ENCODE data around the gene FBXO44.

Gene FBXO44

DNA sequence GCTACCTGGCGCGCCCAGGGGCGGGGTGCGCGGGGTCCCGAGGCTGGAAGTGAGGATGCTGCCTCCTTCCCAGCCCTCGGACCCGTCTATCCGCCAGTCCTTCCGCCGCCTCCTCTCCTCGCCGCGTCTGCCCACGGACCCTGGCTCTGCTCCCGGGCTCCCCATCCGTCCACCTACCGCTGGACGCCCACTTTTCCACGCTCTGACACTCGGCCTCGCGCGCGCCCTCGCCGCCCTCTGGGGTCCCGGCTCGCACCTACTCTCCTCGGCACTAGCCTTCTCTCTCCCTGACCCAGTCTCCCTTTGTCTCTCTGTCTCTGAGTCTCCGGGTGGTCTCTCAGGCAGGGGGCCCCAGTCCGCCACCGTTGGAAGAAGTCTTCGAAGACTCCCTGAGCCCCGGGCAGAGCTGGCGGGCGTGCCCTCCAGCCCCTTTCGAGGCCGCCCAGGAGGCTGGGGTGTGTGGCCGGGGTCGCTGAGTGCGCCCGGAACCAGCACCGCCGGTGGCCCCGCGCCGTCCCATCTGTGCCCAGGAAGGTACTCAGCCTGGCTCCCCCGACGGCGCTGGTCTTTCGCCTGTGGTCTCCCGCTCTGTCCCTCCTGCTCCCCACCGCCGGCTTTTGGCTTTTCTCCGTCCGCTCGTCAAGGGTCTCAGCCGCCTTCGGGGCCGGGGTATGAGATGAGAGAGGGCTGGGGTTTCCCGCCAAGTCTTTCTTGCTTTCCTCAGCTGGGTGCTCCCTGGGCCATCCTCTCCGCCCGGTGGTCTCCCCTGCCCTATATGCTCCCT is 37.4 kb downstream of the FBXO44 start:
- no peak for FAIRE-seq

DNA sequence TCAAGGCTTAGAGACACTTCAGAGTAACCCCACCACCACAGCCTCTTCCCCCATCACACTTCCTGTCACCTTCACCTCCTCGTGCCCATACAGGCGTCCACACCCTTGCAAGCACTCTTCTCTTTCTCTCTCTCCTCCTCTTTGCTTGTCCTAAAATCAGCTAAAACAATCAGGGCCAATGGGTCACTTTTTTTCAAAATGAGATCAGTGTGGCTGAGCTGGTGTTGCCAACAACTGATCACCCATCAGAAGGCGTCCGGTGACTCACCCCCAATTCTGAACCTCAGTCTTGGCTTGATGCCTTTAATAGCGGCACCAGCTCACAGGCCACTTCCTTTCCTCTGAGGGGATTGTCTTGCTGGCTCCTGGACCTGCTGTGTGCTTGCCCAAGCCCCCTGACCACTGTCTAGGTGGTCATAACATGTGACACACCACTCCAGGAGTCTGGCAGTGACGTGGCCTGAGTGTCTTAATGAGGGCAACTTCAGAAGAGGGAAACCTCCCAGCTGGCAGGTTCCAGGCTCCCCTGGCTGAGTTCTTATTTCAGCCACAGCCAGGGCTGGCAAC is 38.4 kb downstream of the FBXO44 start:
- no peak for FAIRE-seq

DNA sequence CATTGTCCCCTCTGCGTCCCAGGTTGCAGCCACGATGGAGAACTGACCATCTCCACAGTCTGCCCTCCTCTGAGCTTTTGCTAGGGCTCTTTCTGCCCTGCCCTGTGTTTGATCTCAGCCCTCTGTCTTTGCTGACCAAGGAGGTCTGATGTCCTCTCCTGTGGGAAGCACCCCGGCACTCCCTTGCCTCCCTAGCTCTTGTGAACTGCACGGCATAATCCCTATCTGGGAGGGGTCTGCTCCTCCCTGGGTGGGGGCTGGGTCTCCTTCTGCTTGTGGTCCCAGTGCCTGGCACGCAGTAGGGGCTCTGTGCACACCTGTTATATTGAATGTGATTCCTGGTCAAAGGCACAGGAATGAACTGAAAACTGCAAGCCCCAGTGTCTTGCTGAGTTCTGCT is 39.2 kb downstream of the FBXO44 start:
- no peak for FAIRE-seq

DNA sequence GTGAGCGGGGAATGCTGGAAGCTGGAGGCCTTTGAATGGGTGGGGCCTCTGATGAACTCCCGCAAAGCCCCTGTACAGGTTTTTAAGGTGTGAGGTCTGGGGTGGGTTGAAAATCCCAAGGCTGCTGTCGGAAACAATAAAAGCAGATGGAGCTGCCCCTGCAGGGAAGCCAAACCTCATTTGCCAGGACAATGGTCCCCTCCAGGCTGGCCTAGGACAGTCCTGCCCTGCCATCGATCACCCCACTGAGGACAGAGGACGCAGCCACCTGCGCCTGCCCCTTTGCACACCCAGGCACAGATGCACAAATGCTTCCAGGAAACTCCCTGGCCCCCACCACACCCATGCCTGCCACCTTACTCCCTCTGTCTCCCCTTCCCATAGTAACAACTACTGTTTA is 41.2 kb downstream of the FBXO44 start:
- no peak for FAIRE-seq

DNA sequence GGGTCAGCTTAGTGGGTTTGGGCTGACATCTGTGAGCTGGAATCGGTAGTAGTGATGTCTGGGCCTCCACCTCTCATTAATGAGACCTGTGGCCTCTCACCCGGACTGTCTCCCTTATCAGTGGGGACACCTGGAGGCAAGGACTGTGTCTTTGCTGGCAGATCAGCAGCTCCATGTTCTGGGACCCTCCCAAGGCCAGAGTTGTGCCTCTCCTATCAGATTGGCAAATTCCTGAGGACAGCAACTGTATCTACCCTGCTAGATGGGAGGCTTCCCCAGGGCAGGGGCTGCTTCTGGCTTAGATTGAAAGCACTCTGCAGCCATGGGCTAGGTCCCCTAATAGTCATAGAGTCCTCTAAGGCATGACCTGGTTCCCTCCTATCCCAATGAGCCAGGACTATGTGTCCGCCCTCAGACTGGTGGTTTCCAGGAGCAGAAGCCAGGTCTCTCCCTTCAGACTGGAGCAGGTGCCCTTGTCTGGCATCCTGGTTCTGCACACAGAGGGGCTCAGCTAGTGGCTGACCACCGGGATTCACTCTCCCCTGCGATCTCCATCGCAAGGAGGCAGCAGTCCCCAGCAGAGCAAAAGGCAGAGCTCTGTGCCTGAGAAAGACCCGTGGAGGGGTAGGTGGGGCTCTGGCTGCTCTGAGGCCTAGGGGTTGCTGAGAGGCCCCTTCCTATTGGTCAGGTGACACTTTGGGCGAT is 42.7 kb downstream of the FBXO44 start:
- no peak for FAIRE-seq

DNA sequence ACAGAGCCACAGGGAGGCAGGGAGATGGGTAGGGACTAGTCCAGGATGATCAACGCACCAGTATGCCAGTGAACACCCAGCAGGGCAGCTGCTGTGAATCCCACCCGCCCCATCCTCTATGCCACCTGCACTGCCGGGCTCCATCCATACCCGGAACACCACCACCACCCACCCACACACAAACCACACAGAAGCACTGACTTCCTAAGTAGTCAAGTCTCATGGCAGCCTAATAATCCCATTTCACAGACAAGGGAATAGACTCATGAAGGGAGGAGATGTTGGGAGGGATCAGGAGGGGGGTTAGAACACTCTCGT is 43.2 kb downstream of the FBXO44 start:
- FAIRE-seq, result no peak

DNA sequence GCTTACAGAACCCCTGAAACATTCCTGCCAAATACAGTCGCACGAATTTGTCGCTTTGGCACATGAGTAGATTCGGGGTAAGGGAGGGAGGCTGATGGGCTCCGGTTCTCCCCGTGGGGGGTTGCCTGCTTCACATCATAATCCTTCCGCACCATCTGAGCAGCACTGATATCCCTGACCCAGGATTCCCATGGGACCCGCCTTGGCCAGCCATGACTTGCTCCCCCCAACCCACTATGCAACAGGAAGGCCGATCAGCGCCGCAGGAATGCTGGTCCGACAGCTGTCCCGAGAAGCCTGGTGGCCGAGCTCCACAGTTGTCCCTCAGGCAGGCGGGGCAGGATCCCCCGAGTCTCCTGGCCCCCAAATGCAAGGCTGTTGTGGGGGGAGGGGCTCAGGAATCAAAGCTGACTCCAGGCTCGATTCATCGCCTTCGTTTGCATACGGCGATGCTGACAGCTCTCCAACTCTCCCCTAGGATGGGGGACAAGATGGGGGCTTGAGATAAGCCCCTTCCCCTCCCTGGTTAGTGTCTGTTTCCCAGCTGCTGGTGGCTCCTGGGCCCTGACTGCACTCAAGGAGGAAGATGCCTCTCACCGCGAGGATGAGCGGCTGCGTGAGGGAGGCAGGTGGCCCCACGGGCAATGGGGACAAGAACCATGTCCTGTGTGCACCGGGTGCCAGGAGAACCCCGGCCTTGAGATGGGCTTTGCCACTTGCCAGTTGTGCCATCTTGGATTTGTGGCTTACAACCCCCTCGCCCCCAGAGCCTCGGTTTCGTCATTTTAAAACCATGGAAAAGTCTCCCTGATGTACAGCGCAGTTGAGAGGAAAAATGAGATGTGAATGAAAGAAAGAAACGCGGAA is 46.2 kb downstream of the FBXO44 start:
- no peak for FAIRE-seq

DNA sequence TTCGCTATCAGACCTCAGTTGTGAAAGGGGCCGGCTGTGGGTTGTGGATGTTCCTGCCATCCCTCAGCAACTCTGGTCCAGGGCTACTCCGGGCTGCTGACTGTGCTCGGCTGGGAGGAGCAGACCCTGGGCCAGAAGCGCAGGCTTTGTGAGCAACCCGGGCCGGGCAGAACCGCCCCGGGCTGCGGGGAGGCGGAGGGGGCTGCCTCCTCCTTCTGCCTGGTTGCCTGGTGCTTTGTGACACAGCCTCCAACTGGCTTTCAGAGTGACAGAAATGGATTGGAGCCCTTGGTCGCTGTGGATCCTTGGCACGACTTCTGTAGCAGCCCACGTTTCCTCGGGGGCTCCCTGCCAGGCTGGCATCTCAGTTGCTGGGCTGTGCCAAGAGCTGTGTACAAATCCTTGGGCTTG is 46.9 kb downstream of the FBXO44 start:
- FAIRE-seq, result no peak

DNA sequence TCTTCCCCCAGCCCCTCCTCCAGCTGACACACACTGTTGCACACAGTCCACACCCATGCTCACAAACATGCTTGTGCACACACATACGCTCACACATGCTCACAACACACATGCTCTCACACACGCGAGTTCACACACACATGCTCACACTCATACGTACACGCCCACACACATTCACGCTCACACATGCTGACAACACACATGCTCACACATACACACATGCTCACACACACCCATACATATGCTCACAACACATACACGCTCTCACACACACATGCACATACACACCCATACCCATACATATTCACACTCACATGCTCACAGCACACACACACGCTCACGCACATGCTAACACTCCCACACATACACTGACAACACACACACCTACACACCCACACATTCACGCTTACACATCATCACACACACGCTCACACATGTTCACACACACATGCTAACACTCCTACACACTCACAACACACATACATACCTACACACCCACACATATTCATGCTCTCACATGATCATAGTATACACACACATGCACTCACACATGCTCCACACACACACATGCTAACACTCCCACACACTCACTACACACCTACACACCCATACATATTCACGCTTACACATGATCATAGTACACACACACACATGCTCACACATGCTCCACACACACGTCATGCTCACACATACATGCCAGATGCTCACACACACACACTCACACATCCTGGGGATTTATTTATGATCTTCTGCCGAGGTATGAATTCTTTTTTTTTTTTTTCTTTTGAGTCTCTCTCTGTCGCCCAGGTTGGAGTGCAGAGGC is 47.5 kb downstream of the FBXO44 start:
- FAIRE-seq, result no peak

DNA sequence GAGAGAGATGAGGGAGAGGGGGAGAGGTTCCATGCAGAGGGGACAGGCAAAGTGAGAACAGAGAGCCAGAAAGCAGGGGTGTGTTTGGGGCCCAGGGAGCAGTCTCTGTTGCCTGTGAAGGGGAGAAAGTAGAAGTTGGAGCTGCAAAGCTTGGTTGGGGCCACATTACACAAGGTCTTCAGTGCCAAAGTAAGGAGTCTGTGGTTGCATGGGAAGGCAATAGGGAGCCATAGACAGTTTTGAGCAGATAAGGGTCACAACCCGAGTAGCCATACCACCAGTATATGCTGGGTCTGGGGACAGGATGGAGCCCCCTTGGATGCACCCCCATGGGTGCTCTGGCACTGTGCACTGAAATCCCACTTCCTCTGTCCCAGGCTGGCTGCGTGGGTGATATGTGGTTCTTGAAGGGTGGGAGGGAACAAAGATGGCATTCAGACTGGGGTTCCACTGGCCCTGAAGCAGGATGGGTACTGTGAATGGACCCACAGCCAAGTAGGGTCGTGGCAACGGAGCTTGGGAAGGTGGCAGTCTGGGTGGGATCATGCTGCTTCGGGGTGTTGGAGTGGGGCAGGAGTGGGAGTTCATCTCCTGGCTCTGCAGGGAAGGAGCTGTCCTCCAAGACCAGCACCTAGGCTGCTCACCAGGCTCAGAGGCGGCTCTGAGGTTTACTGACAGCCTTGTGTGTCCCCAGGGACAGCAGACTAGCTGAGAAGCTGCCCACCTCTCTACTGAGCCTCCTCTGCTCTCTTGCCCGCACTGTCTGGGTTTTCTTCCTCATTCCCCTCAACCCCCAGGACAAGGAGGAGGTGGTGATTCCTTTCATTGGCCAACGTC is 48.9 kb downstream of the FBXO44 start:
- no peak for FAIRE-seq

DNA sequence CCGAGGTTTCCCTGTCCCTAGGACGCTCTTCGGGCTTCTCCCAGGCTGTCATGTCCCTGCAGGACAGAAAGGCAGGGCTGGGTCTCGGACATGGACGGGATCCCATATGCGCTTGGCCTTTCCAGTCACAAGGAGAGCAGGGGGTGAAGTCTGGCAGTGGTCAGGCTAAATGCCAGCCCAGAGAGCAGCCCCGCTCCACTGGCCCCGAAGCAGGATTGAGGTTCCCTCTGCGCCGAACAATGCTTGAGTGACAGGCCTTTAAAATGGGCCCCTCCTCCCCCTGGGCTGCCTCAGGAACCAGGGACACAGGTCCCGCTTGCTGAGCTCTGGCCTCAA is 49.5 kb downstream of the FBXO44 start:
- no peak for FAIRE-seq

DNA sequence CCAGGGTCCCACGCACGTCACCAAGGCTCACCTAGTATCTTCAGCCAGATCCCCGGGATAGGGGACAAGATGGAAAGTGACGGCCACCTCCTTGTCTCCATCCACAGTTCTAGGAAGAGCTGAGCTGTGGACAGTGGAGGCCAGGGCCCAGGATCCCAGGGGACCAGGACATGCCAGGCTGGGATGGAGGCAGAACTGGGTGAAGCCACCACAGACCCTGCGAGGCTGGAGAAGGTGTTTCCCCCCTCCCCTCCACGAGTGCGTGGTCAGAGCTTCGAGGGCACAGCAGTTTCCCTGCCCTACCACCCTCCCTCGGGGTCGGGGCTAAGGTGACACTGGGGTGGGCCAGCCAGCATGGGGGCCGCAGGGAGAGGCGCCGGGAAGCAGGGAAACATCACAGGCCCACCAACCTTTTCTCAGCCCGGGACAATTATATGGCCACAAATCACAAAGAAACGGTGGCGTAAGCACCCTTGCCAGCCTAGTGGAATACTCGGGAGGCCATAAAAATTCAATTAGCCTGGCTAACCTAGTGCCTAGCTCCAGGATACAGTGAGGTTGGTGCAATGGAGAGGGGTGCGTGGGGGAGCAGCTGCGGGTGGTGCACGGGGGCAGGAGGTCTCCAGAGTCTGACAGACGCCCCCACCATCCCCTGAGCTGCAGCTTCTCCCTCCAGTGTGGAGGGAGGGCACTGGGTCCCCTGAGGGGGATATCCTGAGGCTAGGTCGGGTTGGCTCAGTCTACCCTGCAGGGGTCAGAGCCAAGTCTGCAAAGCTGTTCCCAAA is 50.2 kb downstream of the FBXO44 start:
- no peak for FAIRE-seq

DNA sequence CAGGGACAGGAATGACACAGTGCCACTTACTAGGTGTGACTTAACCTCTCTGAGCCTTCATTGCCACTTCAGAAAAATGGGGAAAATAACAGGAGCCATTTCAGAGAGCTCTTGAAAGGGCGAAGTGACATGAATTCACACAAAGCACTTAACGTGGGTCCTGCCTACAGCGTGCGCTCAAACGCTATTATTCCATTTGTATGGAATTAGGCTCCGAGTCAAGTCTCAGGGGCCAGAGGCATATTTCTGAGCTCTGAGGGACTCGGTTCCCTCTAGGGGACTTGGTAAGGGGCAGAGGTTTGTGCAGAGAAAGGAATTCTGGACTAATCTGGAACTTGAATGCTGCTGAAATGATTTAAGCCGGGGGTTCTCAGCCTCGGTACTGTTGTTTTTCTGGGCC is 50.9 kb downstream of the FBXO44 start:
- FAIRE-seq, result no peak

DNA sequence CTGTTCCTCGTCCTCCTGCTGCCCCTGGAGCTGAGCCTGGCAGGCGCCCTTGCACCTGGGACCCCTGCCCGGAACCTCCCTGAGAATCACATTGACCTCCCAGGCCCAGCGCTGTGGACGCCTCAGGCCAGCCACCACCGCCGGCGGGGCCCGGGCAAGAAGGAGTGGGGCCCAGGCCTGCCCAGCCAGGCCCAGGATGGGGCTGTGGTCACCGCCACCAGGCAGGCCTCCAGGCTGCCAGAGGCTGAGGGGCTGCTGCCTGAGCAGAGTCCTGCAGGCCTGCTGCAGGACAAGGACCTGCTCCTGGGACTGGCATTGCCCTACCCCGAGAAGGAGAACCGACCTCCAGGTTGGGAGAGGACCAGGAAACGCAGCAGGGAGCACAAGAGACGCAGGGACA is 51.6 kb downstream of the FBXO44 start:
- FAIRE-seq, result no peak

DNA sequence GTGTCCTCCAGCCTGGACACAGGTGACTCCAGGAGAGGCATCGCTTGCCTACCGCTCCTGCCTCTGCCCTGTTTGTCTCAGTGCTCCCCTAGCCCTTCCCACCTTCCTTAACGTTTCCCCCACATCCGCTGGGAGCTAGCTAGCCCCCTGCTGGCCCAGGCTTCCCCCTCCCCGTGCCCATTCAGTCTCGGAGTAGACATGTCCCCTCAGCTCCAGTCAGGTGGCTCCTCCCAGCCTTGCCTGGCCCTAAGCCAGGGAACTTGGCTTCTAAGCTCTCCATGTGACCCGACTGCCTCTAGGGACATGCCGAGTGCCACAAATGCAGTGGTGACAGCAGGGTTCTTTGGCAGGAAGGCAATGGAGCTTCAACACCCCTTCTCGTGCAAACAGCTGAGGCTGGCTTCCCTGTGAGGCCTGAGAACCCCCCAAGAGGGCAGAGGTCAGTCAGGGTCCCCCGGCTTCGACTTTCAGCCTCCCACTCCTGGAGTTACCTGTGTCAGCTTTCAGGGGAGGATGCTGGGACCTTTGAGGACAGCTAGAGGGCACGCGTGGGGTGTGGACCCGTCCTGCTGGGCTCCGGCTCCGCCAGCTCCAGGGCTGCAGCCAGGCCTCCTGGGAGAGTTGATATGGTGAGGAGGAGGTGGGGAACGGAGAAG is 53.1 kb downstream of the FBXO44 start:
- FAIRE-seq, result no peak

DNA sequence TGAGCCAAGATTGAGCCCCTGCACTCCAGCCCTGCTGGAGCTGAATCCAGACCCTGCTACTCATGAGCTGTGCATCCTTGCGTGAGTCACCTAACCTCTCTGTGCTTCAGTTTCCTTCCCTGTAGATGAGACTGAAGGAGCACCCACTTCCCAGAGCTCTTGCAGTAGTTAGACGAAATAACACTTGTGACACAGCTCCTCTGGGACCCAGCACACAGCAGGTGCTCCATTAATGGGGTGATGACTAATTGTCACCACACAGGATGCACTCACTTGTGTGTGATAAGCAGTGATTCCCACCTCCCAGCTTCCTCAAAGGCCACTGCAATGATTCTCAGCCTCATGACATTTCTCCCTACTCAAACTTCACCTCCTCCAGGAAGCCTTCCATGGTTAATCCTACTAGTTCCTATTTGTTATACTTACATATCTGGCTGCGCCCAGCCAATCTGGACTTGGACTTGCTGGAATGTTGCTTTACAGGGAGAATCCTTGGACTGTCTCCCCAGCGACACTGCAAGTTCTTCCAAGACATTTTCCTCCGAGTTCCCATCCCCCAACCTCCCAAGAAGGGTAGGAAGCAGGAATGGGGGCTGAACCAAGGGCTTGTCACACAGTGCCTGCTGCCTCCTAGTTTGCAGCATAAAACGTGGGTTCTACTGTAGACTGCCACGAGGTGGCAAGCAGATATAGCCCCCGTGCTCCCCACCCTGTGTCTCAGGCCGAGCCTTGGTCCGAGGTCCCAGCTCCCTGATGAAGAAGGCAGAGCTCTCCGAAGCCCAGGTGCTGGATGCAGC is 54.1 kb downstream of the FBXO44 start:
- no peak for FAIRE-seq

DNA sequence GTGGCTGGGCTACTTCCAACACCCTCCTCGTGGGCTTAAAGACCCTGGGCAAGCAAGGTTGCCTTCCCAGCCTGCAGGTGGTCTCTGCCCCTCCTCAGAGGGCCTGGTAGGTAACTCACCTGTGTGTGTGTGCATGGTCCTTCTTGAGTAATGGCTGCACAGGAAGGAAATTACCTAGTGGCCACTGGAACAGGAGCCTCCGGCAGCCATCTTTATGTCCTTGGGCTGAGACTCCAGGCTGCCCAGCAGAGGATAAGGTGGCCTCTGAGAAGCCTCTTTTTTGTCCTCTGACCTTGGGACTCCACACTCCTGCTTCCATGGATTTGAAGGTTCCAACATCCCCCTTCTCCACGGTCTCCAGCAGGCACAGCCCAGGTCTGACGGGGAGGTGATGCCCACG is 56.8 kb downstream of the FBXO44 start:
- no peak for FAIRE-seq

DNA sequence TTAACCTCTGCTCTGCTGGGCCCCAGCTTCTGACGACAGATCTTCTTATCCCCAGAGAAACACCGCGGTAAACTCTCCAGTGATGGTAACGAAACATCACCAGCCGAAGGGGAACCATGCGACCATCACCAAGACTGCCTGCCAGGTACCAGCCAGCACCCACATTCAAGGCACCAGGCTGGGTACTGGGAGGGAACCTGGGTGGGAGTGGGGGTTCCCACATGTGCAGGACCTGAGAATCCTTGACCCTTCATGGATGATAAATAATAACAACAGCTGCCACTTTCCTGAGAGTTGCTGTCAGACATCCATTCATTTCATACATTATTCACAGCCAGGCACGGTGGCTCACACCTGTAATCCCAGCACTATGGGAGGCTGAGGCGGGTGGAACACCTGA is 57.6 kb downstream of the FBXO44 start:
- FAIRE-seq, result no peak
